NT2/D1 (cell line): Measurements from ENCODE around the gene ECM2.

ENCODE experiments used
- DNase-seq: peaks from one replicate; pipeline ENCODE4 v3.0.0-alpha.2; 2011; ENCODE audit warnings: low read depth, low spot score
- H3K27me3 ChIP-seq: 2 replicates; pipeline ENCODE4 v1.6.0; 2011; ENCODE audit warnings: mild to moderate bottlenecking; ENCODE audit not compliant: insufficient read length, insufficient read depth
- H3K36me3 ChIP-seq: 2 replicates; pipeline ENCODE4 v1.6.1; 2011; ENCODE audit warnings: mild to moderate bottlenecking, low read length, mixed read lengths; ENCODE audit not compliant: insufficient read depth, insufficient read length
- H3K4me1 ChIP-seq: 2 replicates; pipeline ENCODE4 v1.5.1; 2011; ENCODE audit not compliant: insufficient read depth, insufficient read length
- H3K4me3 ChIP-seq: 2 replicates; pipeline ENCODE4 v1.5.1; 2011; ENCODE audit warnings: low read depth; ENCODE audit not compliant: insufficient read length
- H3K9ac ChIP-seq: 2 replicates; pipeline ENCODE4 v1.6.0; 2011; ENCODE audit warnings: low read depth; ENCODE audit not compliant: insufficient read length
- H3K9me3 ChIP-seq: 2 replicates; pipeline ENCODE4 v1.5.1; 2011; ENCODE audit warnings: mild to moderate bottlenecking, low read length; ENCODE audit not compliant: insufficient read depth
- SUZ12 ChIP-seq: IDR thresholded peaks from 2 replicates; pipeline ENCODE4 v1.6.1; 2011; ENCODE audit not compliant: insufficient read length, insufficient read depth; ENCODE audit errors: extremely low read depth
- YY1 ChIP-seq: IDR thresholded peaks from 2 replicates; pipeline ENCODE4 v1.6.1; 2011; ENCODE audit not compliant: insufficient read length, insufficient read depth
- ZNF274 ChIP-seq: IDR thresholded peaks from 2 replicates; pipeline ENCODE4 v1.6.1; 2011; ENCODE audit warnings: mild to moderate bottlenecking, low read depth, low read length

Gene ECM2

GRCh38 chr9:92496396-92497176, 39.2 kb downstream of the ECM2 start:
- H3K9me3 ChIP-seq = no peaks in the 10 kb centered on the region
- H3K9ac ChIP-seq = no peak overlapping the region
- no peaks in the 10 kb centered on the region for H3K4me1 ChIP-seq
- no peak for DNase-seq
- H3K36me3 ChIP-seq = no peaks in the 10 kb centered on the region
- TF ChIP-seq SUZ12 (no peak), ZNF274 (no peak), YY1 (no peak)
- no peak overlapping the region for H3K4me3 ChIP-seq
- no peaks in the 10 kb centered on the region for H3K27me3 ChIP-seq

GRCh38 chr9:92494856-92495255, 40.9 kb downstream of the ECM2 start:
- Histone ChIP-seq H3K9me3 (no peaks in the 10 kb centered on the region), H3K9ac (no peak overlapping the region), H3K4me3 (no peak overlapping the region), H3K36me3 (no peaks in the 10 kb centered on the region), H3K4me1 (no peaks in the 10 kb centered on the region), H3K27me3 (no peaks in the 10 kb centered on the region)
- TF ChIP-seq SUZ12 = no peak
- TF ChIP-seq YY1 = no peak
- no peak for TF ChIP-seq ZNF274
- no peak for DNase-seq

GRCh38 chr9:92493749-92494387, 41.9 kb downstream of the ECM2 start:
- TF ChIP-seq SUZ12 (no peak), ZNF274 (no peak), YY1 (no peak)
- Histone ChIP-seq H3K36me3 (no peaks in the 10 kb centered on the region), H3K4me1 (no peaks in the 10 kb centered on the region), H3K9me3 (no peaks in the 10 kb centered on the region), H3K27me3 (no peaks in the 10 kb centered on the region), H3K4me3 (no peak overlapping the region), H3K9ac (no peak overlapping the region)
- DNase-seq = no peak

GRCh38 chr9:92492781-92493401, 42.9 kb downstream of the ECM2 start:
- DNase-seq = no peak
- no peaks in the 10 kb centered on the region for H3K27me3 ChIP-seq
- no peak for TF ChIP-seq SUZ12
- TF ChIP-seq YY1 = no peak
- no peak for TF ChIP-seq ZNF274
- H3K4me1 ChIP-seq = no peaks in the 10 kb centered on the region
- H3K4me3 ChIP-seq = no peak overlapping the region
- H3K36me3 ChIP-seq = no peaks in the 10 kb centered on the region
- no peaks in the 10 kb centered on the region for H3K9me3 ChIP-seq
- H3K9ac ChIP-seq = no peak overlapping the region

GRCh38 chr9:92488681-92489550, 46.9 kb downstream of the ECM2 start:
- TF ChIP-seq ZNF274 (no peak), YY1 (no peak), SUZ12 (no peak)
- Histone ChIP-seq H3K9me3 (no peaks in the 10 kb centered on the region), H3K27me3 (no peaks in the 10 kb centered on the region)

GRCh38 chr9:92486371-92486770, 49.4 kb downstream of the ECM2 start:
- Histone ChIP-seq H3K9ac (no peak overlapping the region), H3K4me3 (no peak overlapping the region), H3K4me1 (no peaks in the 10 kb centered on the region), H3K27me3 (no peaks in the 10 kb centered on the region), H3K36me3 (no peaks in the 10 kb centered on the region), H3K9me3 (no peaks in the 10 kb centered on the region)
- no peak for DNase-seq
- TF ChIP-seq ZNF274 (no peak), YY1 (no peak), SUZ12 (no peak)

More at GRCh38 chr9:92488681-92489550, 46.9 kb downstream of the ECM2 start:
- Histone ChIP-seq H3K4me3 (no peak overlapping the region), H3K4me1 (no peaks in the 10 kb centered on the region), H3K36me3 (no peaks in the 10 kb centered on the region), H3K9ac (no peak overlapping the region)
- no peak for DNase-seq
